ENCODE results near the gene AHNAK.
"Not testable (repeated sequence)": the region's sequence is repeated elsewhere in the genome, so short reads cannot be mapped to it uniquely, and the experiment has no call there.

AHNAK gene

GRCh38 chr11:62400281-62400680, 146.3 kb downstream of the AHNAK start:
- no peak for FAIRE-seq

GRCh38 chr11:62399878-62400266, 146.7 kb downstream of the AHNAK start:
- FAIRE-seq: no peak

GRCh38 chr11:62399172-62399877, 147.3 kb downstream of the AHNAK start:
- FAIRE-seq: no peak

- FAIRE-seq: peak; percentile 52
Measured at GRCh38 chr11:62398011-62398994, 148.3 kb downstream of the AHNAK start.

- no peak for FAIRE-seq
Measured at GRCh38 chr11:62395885-62396551, 150.6 kb downstream of the AHNAK start.

- FAIRE-seq: peak; percentile 96
Measured at GRCh38 chr11:62394825-62395538, 151.6 kb downstream of the AHNAK start.

- FAIRE-seq: no peak
Measured at GRCh38 chr11:62393735-62394134, 152.9 kb downstream of the AHNAK start.

- no peak for FAIRE-seq
Measured at GRCh38 chr11:62393061-62393611, 153.5 kb downstream of the AHNAK start.

GRCh38 chr11:62392506-62392905, 154.1 kb downstream of the AHNAK start:
- FAIRE-seq: no peak

GRCh38 chr11:62391642-62392425, 154.8 kb downstream of the AHNAK start:
- FAIRE-seq: no peak

GRCh38 chr11:62390722-62391121, 155.9 kb downstream of the AHNAK start:
- FAIRE-seq: no peak

GRCh38 chr11:62390237-62390636, 156.4 kb downstream of the AHNAK start:
- no peak for FAIRE-seq

GRCh38 chr11:62388999-62389398, 157.6 kb downstream of the AHNAK start:
- no peak for FAIRE-seq

GRCh38 chr11:62387381-62387780, 159.2 kb downstream of the AHNAK start:
- no peak for FAIRE-seq

- FAIRE-seq: not testable (repeated sequence)
Measured at GRCh38 chr11:62386083-62386482, 160.5 kb downstream of the AHNAK start.

- no peak for FAIRE-seq
Measured at GRCh38 chr11:62383822-62384221, 162.8 kb downstream of the AHNAK start.

Data from G401.6 (cell line).